Right atrium auricular region (tissue), 2 donors: ENCODE data around the gene KCNH5. TPM values are rescaled to one million over a fixed set of nuclear protein-coding genes. Genes with fewer than 3 reads are reported as not detected.

Source experiments
- DNase-seq: peaks from one replicate; pipeline ENCODE4 v3.0.0-alpha.2; 2019; ENCODE audit warnings: low spot score
- H3K27ac ChIP-seq, 2 donors: fragments of 200-600 bp; sonication (generic); 1 replicate in 1 of 2; 2 replicates in 1 of 2; pipeline ENCODE4 v1.5.1; 2016 to 2019
- H3K27me3 ChIP-seq, 2 donors: fragments of 200-600 bp; sonication (generic); one replicate each; pipeline versions ENCODE4 v1.5.1 to v1.6.0; 2017 to 2019
- H3K36me3 ChIP-seq: fragments of 200-600 bp; sonication (generic); one replicate; pipeline ENCODE4 v1.5.1; 2016
- H3K4me1 ChIP-seq, 2 donors: fragments of 200-600 bp; sonication (generic); one replicate each; pipeline versions ENCODE4 v1.5.1 to v1.6.0; 2017 to 2019
- H3K4me3 ChIP-seq, 2 donors: fragments of 200-600 bp; sonication (generic); 1 replicate in 1 of 2; 2 replicates in 1 of 2; pipeline ENCODE4 v1.5.1; 2017 to 2019; ENCODE audit warnings: mild to moderate bottlenecking in 1 of 2, moderate library complexity in 1 of 2
- H3K9me3 ChIP-seq, 2 donors: fragments of 200-600 bp; sonication (generic); one replicate each; pipeline ENCODE4 v1.5.1; 2019
- total RNA-seq, 2 donors: library from RNA; depleted of rRNA; stranded (reverse); fragments of >200 nt; gene quantifications; one replicate each; pipeline ENCODE4 v1.1.0, GENCODE V29; 2016
- TF ChIP-seq, protein P1 (sequence below), 2 donors: fragments of 200-600 bp; sonication (generic); IDR thresholded peaks; one replicate each; pipeline ENCODE4 v1.5.1; 2019; ENCODE audit warnings: antibody characterized with exemption in 2 of 2

The KCNH5 gene
- total RNA-seq, 2 donors from 2014 or later = 1.3 TPM; not detected in 1

- no peaks in the 10 kb centered on the region for H3K4me1 ChIP-seq
- no peaks in the 10 kb centered on the region for H3K36me3 ChIP-seq
- TF ChIP-seq, protein P1, sequence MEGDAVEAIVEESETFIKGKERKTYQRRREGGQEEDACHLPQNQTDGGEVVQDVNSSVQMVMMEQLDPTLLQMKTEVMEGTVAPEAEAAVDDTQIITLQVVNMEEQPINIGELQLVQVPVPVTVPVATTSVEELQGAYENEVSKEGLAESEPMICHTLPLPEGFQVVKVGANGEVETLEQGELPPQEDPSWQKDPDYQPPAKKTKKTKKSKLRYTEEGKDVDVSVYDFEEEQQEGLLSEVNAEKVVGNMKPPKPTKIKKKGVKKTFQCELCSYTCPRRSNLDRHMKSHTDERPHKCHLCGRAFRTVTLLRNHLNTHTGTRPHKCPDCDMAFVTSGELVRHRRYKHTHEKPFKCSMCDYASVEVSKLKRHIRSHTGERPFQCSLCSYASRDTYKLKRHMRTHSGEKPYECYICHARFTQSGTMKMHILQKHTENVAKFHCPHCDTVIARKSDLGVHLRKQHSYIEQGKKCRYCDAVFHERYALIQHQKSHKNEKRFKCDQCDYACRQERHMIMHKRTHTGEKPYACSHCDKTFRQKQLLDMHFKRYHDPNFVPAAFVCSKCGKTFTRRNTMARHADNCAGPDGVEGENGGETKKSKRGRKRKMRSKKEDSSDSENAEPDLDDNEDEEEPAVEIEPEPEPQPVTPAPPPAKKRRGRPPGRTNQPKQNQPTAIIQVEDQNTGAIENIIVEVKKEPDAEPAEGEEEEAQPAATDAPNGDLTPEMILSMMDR (IDR thresholded peaks at IDR 0.05) = no peak
- H3K27ac ChIP-seq = no peak overlapping the region
- DNase-seq = no peak
- no peaks in the 10 kb centered on the region for H3K9me3 ChIP-seq
- H3K4me3 ChIP-seq = no peak overlapping the region
- H3K27me3 ChIP-seq = no peaks in the 10 kb centered on the region
These were observed 93.0 kb downstream of the KCNH5 start for GRCh38 chr14:62952226-62952625.

- no peak overlapping the region for H3K4me3 ChIP-seq
- H3K36me3 ChIP-seq = no peaks in the 10 kb centered on the region
- H3K4me1 ChIP-seq = no peaks in the 10 kb centered on the region
- H3K27ac ChIP-seq = no peak overlapping the region
- TF ChIP-seq, protein P1 (IDR thresholded peaks at IDR 0.05) = no peak
- H3K27me3 ChIP-seq = no peaks in the 10 kb centered on the region
- no peaks in the 10 kb centered on the region for H3K9me3 ChIP-seq
- no peak for DNase-seq
These were observed 98.0 kb downstream of the KCNH5 start for GRCh38 chr14:62947301-62947700.

DNA sequence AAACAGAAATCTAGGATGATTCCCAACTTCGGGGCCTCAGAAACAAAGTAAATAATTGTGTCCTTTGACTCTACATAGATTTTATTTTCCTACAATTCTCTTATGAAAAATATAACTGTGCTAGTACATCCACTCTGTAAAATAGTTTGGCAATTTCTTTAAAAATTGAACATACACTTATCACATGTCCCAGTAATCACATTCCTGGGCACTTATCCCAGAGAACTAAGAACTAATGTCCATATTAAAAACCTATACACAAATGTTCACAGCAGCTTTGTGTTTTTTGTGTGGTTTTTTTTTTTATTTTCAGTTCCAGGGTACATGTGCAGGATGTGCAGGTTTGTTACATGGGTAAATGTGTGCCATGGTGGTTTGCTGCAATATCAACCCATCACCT lies 99.0 kb downstream of the KCNH5 start:
- H3K36me3 ChIP-seq = no peaks in the 10 kb centered on the region
- H3K4me1 ChIP-seq = no peaks in the 10 kb centered on the region
- no peak for DNase-seq
- no peaks in the 10 kb centered on the region for H3K9me3 ChIP-seq
- no peak overlapping the region for H3K27ac ChIP-seq
- no peak overlapping the region for H3K4me3 ChIP-seq
- TF ChIP-seq, protein P1 (IDR thresholded peaks at IDR 0.05) = no peak
- no peaks in the 10 kb centered on the region for H3K27me3 ChIP-seq

DNA sequence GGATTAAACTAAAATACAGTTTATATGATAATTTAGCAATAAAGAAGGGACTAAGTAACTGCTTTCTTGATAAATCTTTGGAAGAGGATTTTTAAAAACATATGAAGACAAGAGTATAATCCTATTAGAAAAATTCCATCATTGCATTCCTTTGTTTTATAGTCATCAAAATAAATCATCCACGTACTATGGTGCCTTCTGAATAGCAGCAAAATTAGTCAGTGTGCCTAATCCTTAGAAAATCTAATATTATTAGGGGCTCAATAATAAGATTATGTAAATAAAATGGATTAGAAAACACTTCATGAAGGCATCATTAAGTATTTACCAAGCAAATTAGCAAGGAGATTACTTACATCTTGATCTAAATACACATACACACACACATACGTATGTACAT lies 102.1 kb downstream of the KCNH5 start:
- H3K9me3 ChIP-seq = no peaks in the 10 kb centered on the region
- no peaks in the 10 kb centered on the region for H3K27me3 ChIP-seq
- no peak overlapping the region for H3K27ac ChIP-seq
- H3K4me3 ChIP-seq = no peak overlapping the region
- TF ChIP-seq, protein P1 (IDR thresholded peaks at IDR 0.05) = no peak
- no peaks in the 10 kb centered on the region for H3K4me1 ChIP-seq
- H3K36me3 ChIP-seq = no peaks in the 10 kb centered on the region
- DNase-seq = no peak

- TF ChIP-seq, protein P1 (IDR thresholded peaks at IDR 0.05) = no peak
- Histone ChIP-seq H3K36me3 (no peaks in the 10 kb centered on the region), H3K27ac (no peak overlapping the region), H3K27me3 (no peaks in the 10 kb centered on the region), H3K4me3 (no peak overlapping the region), H3K4me1 (no peaks in the 10 kb centered on the region), H3K9me3 (no peaks in the 10 kb centered on the region)
- DNase-seq = no peak
These were observed 105.3 kb downstream of the KCNH5 start for GRCh38 chr14:62939970-62940369.

DNA sequence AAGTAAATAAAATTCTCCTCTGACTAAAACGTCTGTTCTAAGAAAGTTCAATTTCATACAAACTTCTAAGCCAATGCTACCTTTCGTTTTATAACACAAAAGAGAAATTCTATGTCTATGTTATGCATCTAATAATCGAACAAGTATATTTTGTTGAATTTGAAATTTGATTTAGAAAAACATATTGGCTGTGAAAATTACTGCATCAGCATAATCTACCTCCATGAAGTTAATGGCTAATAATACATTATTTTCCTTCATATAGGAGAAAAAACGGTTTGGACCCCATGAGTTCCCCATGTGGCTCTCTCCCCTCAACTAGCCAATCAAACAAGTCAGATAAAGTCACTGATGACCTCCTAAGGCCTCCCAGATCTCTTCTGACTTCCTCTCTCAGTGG lies 106.5 kb downstream of the KCNH5 start:
- Histone ChIP-seq H3K4me1 (no peaks in the 10 kb centered on the region), H3K27ac (no peak overlapping the region), H3K36me3 (no peaks in the 10 kb centered on the region), H3K9me3 (no peaks in the 10 kb centered on the region), H3K27me3 (no peaks in the 10 kb centered on the region), H3K4me3 (no peak overlapping the region)
- no peak for DNase-seq
- TF ChIP-seq, protein P1 (IDR thresholded peaks at IDR 0.05) = no peak
